ENCODE measurements around the gene MS4A10. TPM values are rescaled to one million over a fixed set of nuclear protein-coding genes. Genes with fewer than 3 reads are reported as not detected.

Gene MS4A10
- total RNA-seq, 1 experiment from 2014 or later, result not detected

GRCh38 chr11:60814112-60814511, 29.0 kb downstream of the MS4A10 start (continued):
- TF ChIP-seq EZH2phosphoT487 (IDR thresholded peaks at IDR 0.05; ENCODE audit: borderline replicate concordance) (no peak), EGR1 (IDR thresholded peaks at IDR 0.05; ENCODE audit: low read depth) (no peak), ZNF274 (IDR thresholded peaks at IDR 0.05; ENCODE audit: low read depth, low read length) (no peak), JUND (IDR thresholded peaks at IDR 0.05) (no peak), RAD21 (IDR thresholded peaks at IDR 0.05; ENCODE audit: low read depth) (no peak), CBX3 (IDR thresholded peaks at IDR 0.05; ENCODE audit: low read depth) (no peak), REST (IDR thresholded peaks at IDR 0.05; ENCODE audit: low read depth) (no peak), TCF7L2 (IDR thresholded peaks at IDR 0.05; ENCODE audit: borderline replicate concordance, extremely low read depth, insufficient read depth, insufficient read length) (no peak), SRF (IDR thresholded peaks at IDR 0.05; ENCODE audit: low read depth) (no peak), FOSL1 (IDR thresholded peaks at IDR 0.05; ENCODE audit: low read depth) (no peak), YY1 (IDR thresholded peaks at IDR 0.05; ENCODE audit: extremely low read depth, insufficient replicate concordance, low read depth, low read length) (no peak)
- TF ChIP-seq, protein P1, sequence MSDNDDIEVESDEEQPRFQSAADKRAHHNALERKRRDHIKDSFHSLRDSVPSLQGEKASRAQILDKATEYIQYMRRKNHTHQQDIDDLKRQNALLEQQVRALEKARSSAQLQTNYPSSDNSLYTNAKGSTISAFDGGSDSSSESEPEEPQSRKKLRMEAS (IDR thresholded peaks at IDR 0.05), result no peak

- CTCF ChIA-PET, result no interaction called here
- no TSS peak for BruUV-seq (replicated peaks)
- POLR2A ChIA-PET, result no interaction called here
- Histone ChIP-seq H3K79me2 (ENCODE audit: insufficient read depth, low read length) (no peaks in the 10 kb centered on the region), H3K27ac (ENCODE audit: low read depth, low read length) (no peak overlapping the region), H3K4me2 (ENCODE audit: low read length) (no peak overlapping the region), H3K9ac (ENCODE audit: low read length) (no peak overlapping the region), H3K9me2 (ENCODE audit: insufficient read depth) (no peaks in the 10 kb centered on the region), H3K36me3 (ENCODE audit: control insufficient read depth in 1 of 2, insufficient read depth in 2 of 2, low read length in 2 of 2) (no peaks in the 10 kb centered on the region), H4K20me1 (ENCODE audit: insufficient read depth) (no peaks in the 10 kb centered on the region), H3K9me3 (ENCODE audit: control insufficient read depth in 1 of 2, insufficient read depth in 1 of 2, low read depth in 1 of 2, low read length in 2 of 2) (peaks cover 5 to 6% of the 10 kb centered on the region in 2 experiments; a peak in 2 of 4 replicates), H3K4me3 (replicated peaks in 1 of 2; ENCODE audit: low read depth in 1 of 2, low read length in 2 of 2) (no peak overlapping the region), H3K4me1 (ENCODE audit: control insufficient read depth in 1 of 2, insufficient read depth in 2 of 2, low read length in 2 of 2) (no peaks in the 10 kb centered on the region), H2AFZ (ENCODE audit: low read depth, low read length, poor library complexity, severe bottlenecking) (no peak overlapping the region), H3K27me3 (ENCODE audit: insufficient read depth, low read length) (no peaks in the 10 kb centered on the region)
- no peak for ATAC-seq
- DNase-seq (ENCODE audit: low read depth, low spot score), result no peak
- intact Hi-C loops (cut with micrococcal nuclease), result no loop called here
- RAD21 ChIA-PET (ENCODE audit: low non-redundant PET in 1 of 2, low total read pairs in 2 of 2, uncharacterized antibody in 2 of 2, unreplicated experiment in 2 of 2), result no interaction called here
- TF ChIP-seq, protein P1 (IDR thresholded peaks at IDR 0.05), result no peak
Measured at GRCh38 chr11:60816590-60817157, 31.5 kb downstream of the MS4A10 start.

Measured in HCT116 (cell line).